GM18519 (cell line): ENCODE results near the gene VDAC1.

Experiments
- ATAC-seq: cut with Tn5 transposase; IDR thresholded peaks from one replicate; pipeline ENCODE4 v1.9.1; 2021; ENCODE audit warnings: mild to moderate bottlenecking, moderate library complexity; ENCODE audit not compliant: unreplicated experiment, low FRiP score

The VDAC1 gene

DNA sequence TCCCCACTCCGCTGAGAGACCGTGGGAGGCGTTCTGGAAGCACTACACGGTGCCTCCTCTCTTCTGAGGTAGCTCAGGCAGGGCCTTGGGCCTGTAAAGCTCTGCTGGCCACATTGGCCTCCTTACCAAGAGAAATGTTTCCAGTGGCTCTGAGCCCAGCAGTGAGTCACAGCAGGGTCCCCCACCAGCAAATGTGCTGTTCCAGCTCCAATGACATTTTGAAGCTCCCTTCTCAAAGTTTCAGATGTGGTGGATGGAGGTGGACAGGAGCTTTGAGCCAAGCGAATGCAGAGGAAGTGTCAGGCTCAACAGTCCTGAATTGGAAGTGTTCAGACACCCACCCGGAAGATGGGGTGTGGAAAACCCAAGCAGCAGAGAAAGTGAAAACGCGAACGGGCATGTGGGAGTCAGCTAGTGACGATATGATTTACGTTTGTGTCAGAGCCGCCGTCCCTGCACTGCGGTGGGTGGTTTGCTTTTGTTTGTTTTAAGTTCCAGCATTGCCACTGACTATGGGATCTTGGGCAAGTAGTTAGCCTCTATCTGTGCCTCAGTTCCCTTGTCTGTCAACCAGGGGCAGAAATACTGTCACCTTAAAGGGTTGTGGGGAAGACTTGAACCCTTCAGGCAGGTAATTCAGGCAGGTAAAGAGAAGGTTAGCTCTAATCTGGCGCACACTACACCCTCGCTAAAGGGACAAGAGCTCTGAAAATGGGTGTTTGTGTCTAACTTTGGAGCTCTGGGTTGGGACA, 74.5 kb downstream of the VDAC1 start:
- ATAC-seq: no peak

DNA sequence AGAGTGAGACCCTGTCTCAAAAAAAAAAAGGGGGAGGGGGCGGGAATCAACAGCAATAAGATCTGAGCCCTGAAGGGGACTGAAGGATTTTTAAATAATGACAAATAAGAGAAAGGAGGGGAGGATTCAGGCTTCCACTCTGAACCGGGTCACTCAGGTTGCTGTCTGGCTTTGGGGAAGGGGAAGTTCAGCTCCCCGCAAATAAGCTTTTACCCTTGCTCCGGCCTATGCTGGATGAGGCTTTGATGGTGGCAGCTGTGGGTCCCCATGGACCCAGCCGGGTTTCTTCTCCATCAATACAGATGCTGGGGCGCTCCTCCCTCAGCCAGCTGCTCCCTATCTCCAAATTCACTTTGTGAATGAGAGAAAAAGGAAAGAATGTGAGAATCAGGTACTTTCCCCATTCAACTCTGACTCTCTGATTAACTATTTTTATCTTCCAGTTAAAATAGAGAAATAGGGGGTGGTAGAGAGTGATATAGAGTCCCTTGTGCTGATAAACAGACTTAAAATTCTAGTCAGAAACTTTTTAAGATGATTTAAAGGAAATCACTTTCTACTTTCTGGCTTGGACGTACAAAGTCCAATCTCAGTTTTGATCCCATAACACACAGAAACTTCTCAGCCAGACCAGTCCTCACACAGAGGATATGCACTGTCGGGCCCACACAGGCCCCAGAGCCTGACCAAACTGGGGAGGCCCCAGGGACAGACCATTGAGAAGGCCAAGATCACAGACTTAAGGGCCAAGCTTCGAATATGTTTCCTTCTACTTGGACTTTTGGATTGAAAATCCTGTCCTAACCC, 76.0 kb downstream of the VDAC1 start:
- no peak for ATAC-seq

DNA sequence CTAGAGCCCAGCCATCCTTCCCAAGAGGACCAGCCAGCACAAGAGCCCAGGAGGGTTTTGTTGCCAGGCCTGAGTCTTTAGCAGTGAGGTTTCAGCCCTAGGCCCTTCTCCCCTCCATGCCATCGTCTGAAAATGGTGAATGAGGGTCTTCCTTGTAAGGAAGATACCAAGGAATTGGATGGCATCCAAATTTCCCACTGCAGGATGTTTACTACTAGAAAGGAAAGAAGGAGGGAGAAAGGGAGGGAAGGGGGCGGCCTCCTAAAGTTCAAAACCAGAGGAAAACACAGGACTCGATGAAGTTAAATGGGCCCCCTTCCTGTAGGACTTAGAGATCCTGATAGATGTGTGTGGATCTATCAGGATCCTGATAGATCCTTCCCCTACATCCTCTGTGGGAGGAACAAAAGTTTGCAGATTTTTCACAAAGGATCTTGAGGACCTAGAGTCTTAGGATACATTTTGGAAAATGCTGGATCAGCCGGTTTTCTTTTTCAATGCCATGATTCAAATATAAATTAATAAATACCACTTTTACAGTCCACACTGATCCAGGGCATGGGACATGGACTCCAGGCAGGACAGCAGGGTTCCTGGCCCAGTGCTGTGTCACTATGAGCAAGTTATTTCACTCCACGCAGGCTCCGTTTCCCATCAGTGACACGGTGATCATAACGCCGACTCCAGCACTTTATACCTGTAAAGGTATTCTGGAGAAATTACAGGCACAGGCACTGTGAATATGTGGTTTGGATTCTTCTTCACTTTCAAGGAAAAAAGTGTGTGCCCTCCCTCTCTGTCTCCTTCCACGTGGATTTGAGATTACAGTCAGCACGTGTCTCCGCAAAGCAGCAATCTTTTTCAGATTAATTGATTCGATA, 77.2 kb downstream of the VDAC1 start:
- no peak for ATAC-seq

DNA sequence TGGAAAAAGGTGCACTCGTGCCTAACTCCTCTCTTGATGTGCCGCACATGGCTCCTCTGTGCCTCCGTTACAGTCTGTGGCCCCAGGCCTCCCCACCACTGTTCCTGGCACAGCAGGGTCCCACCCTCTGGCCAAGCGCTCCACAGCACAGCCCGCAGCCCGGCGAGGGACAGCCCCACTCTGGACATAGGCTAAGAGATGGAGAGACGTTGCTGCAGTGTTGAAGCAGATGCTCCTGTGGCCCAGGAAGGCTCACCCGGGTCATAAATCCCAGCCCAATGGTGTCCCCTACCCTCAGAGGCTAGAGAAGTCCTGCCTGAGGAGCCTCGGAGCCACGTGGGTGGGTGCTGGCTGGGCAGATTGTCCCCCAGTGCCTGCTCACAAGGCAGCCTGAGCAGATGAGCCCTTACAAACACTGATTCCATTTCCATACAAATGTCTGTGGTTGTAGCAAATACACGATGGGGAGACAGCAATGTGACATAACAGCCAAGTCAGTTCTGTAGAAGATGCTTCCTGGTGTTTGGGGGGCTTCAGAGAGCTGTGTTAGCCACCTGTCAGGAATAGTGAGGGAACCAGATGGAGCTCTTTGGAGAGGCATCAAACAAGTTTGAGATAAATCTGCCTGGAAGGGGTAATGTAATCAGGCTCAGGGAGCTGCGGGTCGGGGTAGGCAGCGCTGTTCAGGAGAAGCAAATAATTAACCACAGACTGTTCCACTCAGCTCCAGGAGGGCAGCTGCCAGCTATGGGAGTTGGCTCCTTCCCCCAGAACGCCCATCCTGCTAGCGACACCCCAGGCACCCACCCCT, 78.1 kb downstream of the VDAC1 start:
- ATAC-seq: no peak

DNA sequence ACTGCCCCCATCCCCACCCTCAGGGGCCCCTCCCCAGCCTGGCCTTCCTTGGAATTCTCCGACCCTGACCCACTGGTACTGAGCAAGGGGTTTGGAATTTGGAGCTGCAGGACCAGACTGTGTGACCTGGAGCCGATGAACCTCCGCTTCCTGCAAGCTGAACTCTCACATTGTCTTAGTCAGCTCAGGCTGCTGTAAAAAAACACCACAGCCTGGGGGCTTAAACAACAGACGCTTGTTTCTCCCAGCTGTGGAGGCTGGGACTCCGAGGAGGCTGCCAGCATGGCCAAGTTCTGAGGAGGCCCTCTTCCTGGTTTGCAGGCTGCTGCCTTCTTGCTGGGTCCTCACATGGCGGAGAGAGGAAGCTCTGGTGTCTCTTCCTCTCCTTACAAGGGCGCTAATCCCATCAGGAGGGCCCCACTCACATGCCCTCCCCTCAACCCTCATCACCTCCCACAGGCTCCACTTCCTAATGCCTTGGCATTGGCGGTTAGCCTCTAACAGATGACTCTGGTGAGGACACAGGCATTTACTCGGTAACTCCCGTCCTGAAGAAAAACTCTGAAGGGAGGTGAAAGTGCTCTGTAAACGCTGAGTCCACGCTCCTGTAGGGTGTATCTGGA, 78.8 kb downstream of the VDAC1 start:
- no peak for ATAC-seq

DNA sequence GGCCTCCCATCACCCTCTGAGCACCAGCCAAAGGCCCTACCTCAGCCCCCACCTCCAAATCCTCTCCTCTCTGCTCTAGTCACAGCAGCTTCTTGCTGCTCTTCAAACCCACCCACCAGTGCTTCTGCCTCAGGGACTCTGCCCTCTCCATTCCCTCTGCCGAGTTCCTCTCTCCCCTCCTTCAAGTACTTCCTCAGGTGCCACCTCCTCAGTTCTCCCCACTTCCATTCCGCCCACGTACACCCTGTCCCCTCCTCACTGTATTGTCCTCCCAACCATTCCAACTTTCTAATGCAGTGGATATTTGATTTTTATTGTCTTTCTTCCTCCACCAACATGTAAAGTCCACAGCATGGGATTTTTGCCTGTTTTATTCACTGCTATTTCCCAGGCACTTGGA, 79.5 kb downstream of the VDAC1 start:
- no peak for ATAC-seq

DNA sequence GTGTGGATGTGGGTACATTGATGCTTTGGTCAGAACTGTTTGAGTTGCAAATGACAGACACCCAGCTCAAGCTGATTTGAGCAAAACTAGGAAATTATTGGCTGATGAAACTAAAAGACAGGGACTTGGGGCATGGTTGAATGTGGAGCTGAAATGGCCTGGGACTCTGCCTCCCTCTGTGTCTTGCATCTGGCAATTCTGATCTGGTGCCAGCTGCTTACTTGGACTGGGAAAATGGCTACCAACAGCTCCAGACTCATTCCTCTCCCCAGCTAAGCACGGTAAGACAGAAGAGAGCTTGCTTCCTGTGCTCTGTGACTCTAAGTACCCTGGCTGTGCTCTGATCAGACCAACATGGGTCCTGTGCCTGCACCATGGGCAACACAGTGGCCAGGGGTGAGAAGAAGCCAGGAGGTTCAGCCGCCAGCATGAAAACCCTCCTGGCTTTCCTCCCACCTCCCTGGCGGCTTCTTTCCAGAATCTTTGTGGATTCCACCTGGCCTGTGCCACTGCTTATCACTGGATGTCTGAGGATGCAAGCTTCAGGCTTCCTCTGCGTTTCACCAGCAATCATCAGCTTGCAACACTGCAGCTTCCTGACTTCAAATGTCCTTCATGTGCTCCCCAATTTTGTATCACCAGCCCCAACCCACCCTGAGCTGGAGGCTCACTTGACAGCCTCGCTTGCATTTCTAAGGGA, 80.4 kb downstream of the VDAC1 start:
- no peak for ATAC-seq

DNA sequence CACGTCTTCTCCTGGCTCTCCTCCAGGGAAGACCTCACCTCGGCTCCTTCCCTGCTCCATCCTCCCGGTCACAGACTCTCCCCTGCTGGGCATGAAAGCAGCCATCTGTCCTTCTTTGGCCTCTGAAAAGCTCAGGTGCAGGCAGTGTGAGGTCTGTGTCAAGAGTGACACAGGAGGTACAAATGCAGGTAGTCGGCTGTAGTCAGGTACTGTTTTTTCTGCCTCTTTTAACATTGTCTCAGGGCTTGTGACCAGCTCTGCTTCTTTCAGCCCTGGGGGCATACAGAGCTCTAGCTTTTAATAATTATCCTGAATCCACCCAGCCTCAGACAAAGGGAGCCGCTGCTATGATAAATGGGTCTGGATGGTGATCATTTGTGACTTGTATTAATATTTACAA, 82.8 kb downstream of the VDAC1 start:
- ATAC-seq: no peak
